ENCODE measurements around the gene OTUD3. TPM values are rescaled to one million over a fixed set of nuclear protein-coding genes. Genes with fewer than 3 reads are reported as not detected.

The OTUD3 gene
- total and polyA plus RNA-seq, 9 of the 15 experiments (the other 6 are each of a cell fraction or from before 2014, with no cell fraction given): 2.0 to 16.6 (median 11.0) TPM

DNA sequence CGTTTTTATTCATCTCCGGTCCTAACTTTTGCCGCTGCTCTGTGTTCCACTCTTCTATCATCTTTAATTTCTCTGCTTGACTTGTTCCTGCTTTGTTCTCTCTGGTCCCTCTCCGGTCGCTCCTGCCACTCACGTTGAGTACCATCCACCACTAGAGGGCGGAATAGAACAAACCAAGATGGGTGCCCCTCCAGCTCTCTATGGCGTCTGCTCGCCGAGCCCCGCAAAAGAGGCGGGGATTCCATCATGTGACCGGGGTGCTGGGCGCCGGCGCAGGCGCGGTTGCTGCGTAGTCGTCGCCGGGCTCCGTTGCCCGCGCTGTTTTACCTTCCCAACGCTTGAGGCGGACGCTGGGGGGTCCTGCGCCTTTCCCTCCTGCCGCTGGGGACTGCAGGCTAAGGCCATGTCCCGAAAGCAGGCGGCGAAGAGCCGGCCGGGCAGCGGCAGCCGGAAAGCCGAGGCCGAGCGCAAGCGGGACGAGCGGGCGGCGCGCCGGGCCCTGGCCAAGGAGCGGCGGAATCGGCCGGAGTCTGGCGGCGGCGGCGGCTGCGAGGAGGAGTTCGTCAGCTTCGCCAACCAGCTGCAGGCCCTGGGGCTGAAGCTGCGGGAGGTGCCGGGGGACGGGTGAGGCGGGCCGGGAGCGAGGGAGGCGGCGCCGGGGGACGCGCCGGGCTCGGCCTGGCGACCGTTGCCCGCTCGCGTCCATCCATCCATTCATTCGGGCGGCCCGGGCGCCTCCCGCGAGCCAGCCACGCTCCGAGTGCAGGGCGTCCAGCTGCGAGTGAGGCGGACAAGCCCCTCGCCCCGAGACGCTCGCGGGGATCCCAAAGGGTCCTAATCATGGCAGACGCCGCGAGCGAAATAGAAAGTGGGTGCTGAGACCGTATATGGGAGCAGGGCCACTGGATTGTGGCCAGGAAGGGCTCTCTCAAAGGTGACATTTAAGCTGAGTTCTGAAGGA lies at the start of gene OTUD3 (continued):
- TF ChIP-seq, protein P1, sequence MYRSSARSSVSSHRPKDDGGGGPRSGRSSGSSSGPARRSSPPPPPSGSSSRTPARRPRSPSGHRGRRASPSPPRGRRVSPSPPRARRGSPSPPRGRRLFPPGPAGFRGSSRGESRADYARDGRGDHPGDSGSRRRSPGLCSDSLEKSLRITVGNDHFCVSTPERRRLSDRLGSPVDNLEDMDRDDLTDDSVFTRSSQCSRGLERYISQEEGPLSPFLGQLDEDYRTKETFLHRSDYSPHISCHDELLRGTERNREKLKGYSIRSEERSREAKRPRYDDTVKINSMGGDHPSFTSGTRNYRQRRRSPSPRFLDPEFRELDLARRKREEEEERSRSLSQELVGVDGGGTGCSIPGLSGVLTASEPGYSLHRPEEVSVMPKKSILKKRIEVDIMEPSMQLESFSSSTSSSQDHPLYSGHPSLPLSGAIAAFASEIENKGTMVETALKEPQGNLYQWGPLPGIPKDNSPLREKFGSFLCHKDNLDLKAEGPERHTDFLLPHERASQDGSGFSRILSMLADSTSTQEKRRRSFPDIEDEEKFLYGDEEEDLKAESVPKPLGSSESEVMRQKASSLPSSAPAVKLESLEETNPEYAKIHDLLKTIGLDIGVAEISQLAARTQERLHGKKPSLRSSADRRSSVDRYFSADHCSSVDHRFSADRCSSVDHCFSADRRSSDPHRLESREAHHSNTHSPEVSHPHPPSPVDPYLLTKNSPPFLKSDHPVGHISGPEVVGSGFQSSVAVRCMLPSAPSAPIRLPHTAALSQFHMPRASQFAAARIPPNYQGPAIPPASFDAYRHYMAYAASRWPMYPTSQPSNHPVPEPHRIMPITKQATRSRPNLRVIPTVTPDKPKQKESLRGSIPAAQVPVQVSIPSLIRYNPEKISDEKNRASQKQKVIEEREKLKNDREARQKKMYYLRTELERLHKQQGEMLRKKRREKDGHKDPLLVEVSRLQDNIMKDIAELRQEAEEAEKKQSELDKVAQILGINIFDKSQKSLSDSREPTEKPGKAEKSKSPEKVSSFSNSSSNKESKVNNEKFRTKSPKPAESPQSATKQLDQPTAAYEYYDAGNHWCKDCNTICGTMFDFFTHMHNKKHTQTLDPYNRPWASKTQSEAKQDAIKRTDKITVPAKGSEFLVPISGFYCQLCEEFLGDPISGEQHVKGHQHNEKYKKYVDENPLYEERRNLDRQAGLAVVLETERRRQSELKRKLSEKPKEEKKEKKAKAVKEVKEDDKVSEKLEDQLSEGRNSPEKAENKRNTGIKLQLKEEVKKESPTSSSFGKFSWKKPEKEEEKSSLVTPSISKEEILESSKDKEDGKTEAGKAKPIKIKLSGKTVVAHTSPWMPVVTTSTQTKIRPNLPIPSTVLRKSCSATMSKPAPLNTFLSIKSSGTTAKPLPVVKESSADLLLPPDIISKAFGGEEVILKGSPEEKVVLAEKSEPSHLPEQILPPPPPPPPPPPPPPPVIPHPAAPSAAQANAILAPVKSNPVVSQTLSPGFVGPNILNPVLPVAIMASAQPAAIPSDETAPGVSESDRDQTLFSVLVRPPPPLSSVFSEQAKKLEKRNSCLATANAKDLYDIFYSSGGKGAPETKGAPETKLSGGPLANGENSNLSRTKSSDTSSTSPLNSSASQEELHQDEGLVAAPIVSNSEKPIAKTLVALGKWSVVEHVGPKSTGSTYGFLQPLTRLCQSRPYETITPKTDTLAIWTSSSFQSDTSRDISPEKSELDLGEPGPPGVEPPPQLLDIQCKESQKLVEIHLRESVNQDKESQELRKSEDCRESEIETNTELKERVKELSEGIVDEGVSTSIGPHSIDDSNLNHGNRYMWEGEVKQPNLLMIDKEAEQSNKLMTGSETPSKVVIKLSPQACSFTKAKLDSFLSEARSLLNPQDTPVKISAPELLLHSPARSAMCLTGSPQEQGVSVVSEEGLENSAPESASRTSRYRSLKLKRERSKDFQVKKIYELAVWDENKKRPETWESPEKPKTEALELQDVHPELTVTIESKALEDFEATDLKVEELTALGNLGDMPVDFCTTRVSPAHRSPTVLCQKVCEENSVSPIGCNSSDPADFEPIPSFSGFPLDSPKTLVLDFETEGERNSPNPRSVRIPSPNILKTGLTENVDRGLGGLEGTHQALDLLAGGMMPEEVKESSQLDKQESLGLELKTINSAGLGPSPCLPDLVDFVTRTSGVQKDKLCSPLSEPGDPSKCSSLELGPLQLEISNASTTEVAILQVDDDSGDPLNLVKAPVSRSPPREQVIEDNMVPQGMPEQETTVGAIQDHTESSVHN (IDR thresholded peaks at IDR 0.05; ENCODE audit: borderline replicate concordance in 1 of 2, low read depth in 1 of 2): no peak
- TF ChIP-seq SIRT6 (IDR thresholded peaks at IDR 0.05; ENCODE audit: low read depth, low read length): no peak
- no peak for TF ChIP-seq RBM39 (optimal IDR thresholded peaks at IDR 0.05; ENCODE audit: low read depth, low read length)
- no peak for TF ChIP-seq SMARCB1 (IDR thresholded peaks at IDR 0.05; ENCODE audit: insufficient read length, low read depth)
- 0 out of 2 replicates have a peak, but pooled peaks have one; percentile 32 for TF ChIP-seq CEBPG (CRISPR knock-in tag; IDR thresholded peaks at IDR 0.05)
- no peak for TF ChIP-seq CEBPG (tag; conservative IDR thresholded peaks at IDR 0.05 in 1 of 2, IDR thresholded peaks at IDR 0.05 in 1 of 2)
- TF ChIP-seq HNRNPUL1 (IDR thresholded peaks at IDR 0.05; ENCODE audit: low read length): no peak
- TF ChIP-seq SMC3 (conservative IDR thresholded peaks at IDR 0.05; ENCODE audit: insufficient read depth, low read depth, low read length): peak; percentile 53
- TF ChIP-seq BACH1 (tag; IDR thresholded peaks at IDR 0.05): no peak
- TF ChIP-seq SP1 (CRISPR knock-in tag; IDR thresholded peaks at IDR 0.05): peak; percentile 85
- TF ChIP-seq, protein P2, sequence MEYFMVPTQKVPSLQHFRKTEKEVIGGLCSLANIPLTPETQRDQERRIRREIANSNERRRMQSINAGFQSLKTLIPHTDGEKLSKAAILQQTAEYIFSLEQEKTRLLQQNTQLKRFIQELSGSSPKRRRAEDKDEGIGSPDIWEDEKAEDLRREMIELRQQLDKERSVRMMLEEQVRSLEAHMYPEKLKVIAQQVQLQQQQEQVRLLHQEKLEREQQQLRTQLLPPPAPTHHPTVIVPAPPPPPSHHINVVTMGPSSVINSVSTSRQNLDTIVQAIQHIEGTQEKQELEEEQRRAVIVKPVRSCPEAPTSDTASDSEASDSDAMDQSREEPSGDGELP (CRISPR knock-in tag; IDR thresholded peaks at IDR 0.05; ENCODE audit: borderline replicate concordance): peak; percentile 70
- TF ChIP-seq NR4A1 (CRISPR knock-in tag; IDR thresholded peaks at IDR 0.05): 0 out of 2 replicates have a peak, but pooled peaks have one; percentile 70
- no peak for TF ChIP-seq NR4A1 (tag; IDR thresholded peaks at IDR 0.05)
- TF ChIP-seq XRCC5 (IDR thresholded peaks at IDR 0.05; ENCODE audit: low read depth, low read length): peak; percentile 97
